CD8-positive, alpha-beta memory T cell (primary cell): ENCODE data around the gene ORC5. TPM values are rescaled to one million over a fixed set of nuclear protein-coding genes. Genes with fewer than 3 reads are reported as not detected.
A peak's percentile ranks its signal among the peaks of the same experiment; 100 is the strongest.

Experiments
- CTCF ChIA-PET: fragments of 350-600 bp; sonication (Branson Sonifier 250); formaldehyde crosslinking; loops from one replicate; lab custom pipeline; 2021; ENCODE audit warnings: antibody characterized with exemption; lab: Charles Lee
- POLR2A ChIA-PET: fragments of 350-600 bp; sonication (Branson Sonifier 250); formaldehyde crosslinking; loops from one replicate; lab custom pipeline; 2021; ENCODE audit warnings: antibody characterized with exemption; lab: Charles Lee
- DNase-seq, 5 donors: peaks; one replicate each; pipeline versions ENCODE4 v3.0.0 to v3.0.0-alpha.2; 2020 to 2022; ENCODE audit warnings: mixed read lengths in 1 of 5
- H3K27ac ChIP-seq: one replicate; pipeline ENCODE4 v1.7.0; 2013; ENCODE audit warnings: low read depth, mild to moderate bottlenecking, low read length, moderate library complexity
- H3K27me3 ChIP-seq: 2 replicates; pipeline ENCODE4 v1.7.0; 2013; ENCODE audit warnings: low read length, mild to moderate bottlenecking; ENCODE audit not compliant: insufficient read depth, poor library complexity, severe bottlenecking
- H3K36me3 ChIP-seq: 2 replicates; pipeline ENCODE4 v1.7.0; 2013; ENCODE audit warnings: mild to moderate bottlenecking, low read length, moderate library complexity; ENCODE audit not compliant: insufficient read depth
- H3K4me1 ChIP-seq: 2 replicates; pipeline ENCODE4 v1.7.0; 2013; ENCODE audit warnings: mild to moderate bottlenecking, low read length, moderate library complexity; ENCODE audit not compliant: insufficient read depth
- H3K4me3 ChIP-seq: 2 replicates; pipeline ENCODE4 v1.7.0; 2013; ENCODE audit warnings: mild to moderate bottlenecking, low read length
- H3K9me3 ChIP-seq: 2 replicates; pipeline ENCODE4 v1.7.0; 2013; ENCODE audit warnings: mild to moderate bottlenecking, low read length
- H3K27ac Mint-ChIP-seq, 8 donors: one replicate each; pipeline ENCODE4 v1.8.0; 2020 to 2021; ENCODE audit warnings: mixed read lengths in 8 of 8, mild to moderate bottlenecking in 6 of 8, inconsistent platforms in 3 of 8, moderate library complexity in 3 of 8
- H3K27me3 Mint-ChIP-seq, 2 donors: one replicate each; pipeline ENCODE4 v1.8.0; 2020 to 2021; ENCODE audit warnings: mixed read lengths in 2 of 2, mild to moderate bottlenecking in 1 of 2, moderate library complexity in 1 of 2
- H3K36me3 Mint-ChIP-seq, 3 donors: one replicate each; pipeline ENCODE4 v1.8.0; 2020 to 2021; ENCODE audit warnings: mixed read lengths in 3 of 3, inconsistent platforms in 1 of 3, mild to moderate bottlenecking in 1 of 3
- H3K4me1 Mint-ChIP-seq, 3 donors: one replicate each; pipeline ENCODE4 v1.8.0; 2020 to 2021; ENCODE audit warnings: mixed read lengths in 3 of 3, inconsistent platforms in 1 of 3, mild to moderate bottlenecking in 1 of 3
- H3K4me3 Mint-ChIP-seq, 7 donors: one replicate each; pipeline ENCODE4 v1.8.0; 2020 to 2021; ENCODE audit warnings: mixed read lengths in 7 of 7, mild to moderate bottlenecking in 6 of 7, moderate library complexity in 4 of 7, inconsistent platforms in 2 of 7
- H3K9me3 Mint-ChIP-seq, 5 donors: one replicate each; pipeline ENCODE4 v1.8.0; 2020 to 2022; ENCODE audit warnings: mixed read lengths in 5 of 5, mild to moderate bottlenecking in 3 of 5, moderate library complexity in 2 of 5, inconsistent platforms in 1 of 5
- polyA plus RNA-seq: library from polyadenylated mRNA; unstranded; fragments of 300-500 nt; fragmentation: Illumina TruSeq; gene quantifications from one replicate; pipeline ENCODE4 v1.2.3, GENCODE V29; 2021
- total RNA-seq, 2 experiments: library from RNA; stranded (reverse); gene quantifications; one replicate each; pipeline ENCODE4 v1.2.3, GENCODE V29; 2021

The ORC5 gene
- total RNA-seq (10 to 100 TPM; 32.4 to 37.3 TPM), polyA plus RNA-seq (21.2 TPM)

GRCh38 chr7:104207731-104208420 is at the start of gene ORC5:
Gene ORC5, minus strand, starts transcription at chr7:104208013. Its CDS starts 109 bp downstream, at chr7:104207904.
- Histone ChIP-seq H3K27ac (peak within 1 kb of the TSS; percentile 87), H3K27me3 (no peaks in the 10 kb centered on the region), H3K4me3 (peak within 1 kb of the TSS; percentile 92), H3K9me3 (no peaks in the 10 kb centered on the region), H3K4me1 (peaks cover 18% of the 10 kb centered on the region), H3K36me3 (peaks cover 12% of the 10 kb centered on the region)
- Mint-ChIP-seq H3K27ac (peak within 1 kb of the TSS; percentile 90 to 99 (median 98)), H3K27me3 (peaks cover 12 to 26% of the 10 kb centered on the region in 2 donors), H3K4me3 (peak within 1 kb of the TSS; percentile 94 to 98 (median 95)), H3K36me3 (peaks cover 0 to 25% (median 4%) of the 10 kb centered on the region in 3 donors), H3K9me3 (peaks cover 0 to 6% (median 0%) of the 10 kb centered on the region in 5 donors), H3K4me1 (peaks cover 36 to 55% (median 48%) of the 10 kb centered on the region in 3 donors)
- ChIA-PET POLR2A (no interaction called here), CTCF (no interaction called here)
- DNase-seq: peak; percentile 60 to 79 (median 72)

- Histone ChIP-seq H3K4me3 (no peak overlapping the region), H3K27ac (no peak overlapping the region), H3K27me3 (no peaks in the 10 kb centered on the region), H3K36me3 (no peaks in the 10 kb centered on the region), H3K9me3 (no peaks in the 10 kb centered on the region), H3K4me1 (no peaks in the 10 kb centered on the region)
- DNase-seq: no peak
- Mint-ChIP-seq H3K9me3 (no peaks in the 10 kb centered on the region), H3K27ac (no peak overlapping the region), H3K27me3 (peaks cover 2 to 32% of the 10 kb centered on the region in 2 donors), H3K4me1 (no peaks in the 10 kb centered on the region), H3K4me3 (no peak overlapping the region), H3K36me3 (no peaks in the 10 kb centered on the region)
- CTCF ChIA-PET: no interaction called here
- POLR2A ChIA-PET: no interaction called here
Measured at GRCh38 chr7:104255616-104256015, 47.8 kb upstream of the ORC5 start.

GRCh38 chr7:104255194-104255593 is 47.4 kb upstream of the ORC5 start:
- Histone ChIP-seq H3K9me3 (no peaks in the 10 kb centered on the region), H3K4me1 (no peaks in the 10 kb centered on the region), H3K27me3 (no peaks in the 10 kb centered on the region), H3K36me3 (no peaks in the 10 kb centered on the region), H3K27ac (no peak overlapping the region), H3K4me3 (no peak overlapping the region)
- no peak overlapping the region for H3K27ac Mint-ChIP-seq
- H3K4me3 Mint-ChIP-seq: no peak overlapping the region
- POLR2A ChIA-PET: no interaction called here
- peaks cover 2 to 32% of the 10 kb centered on the region in 2 donors for H3K27me3 Mint-ChIP-seq
- no peak for DNase-seq
- CTCF ChIA-PET: no interaction called here
- no peaks in the 10 kb centered on the region for H3K4me1 Mint-ChIP-seq
- no peaks in the 10 kb centered on the region for H3K9me3 Mint-ChIP-seq
- H3K36me3 Mint-ChIP-seq: no peaks in the 10 kb centered on the region

GRCh38 chr7:104254696-104255095 is 46.9 kb upstream of the ORC5 start:
- Histone ChIP-seq H3K4me3 (no peak overlapping the region), H3K4me1 (no peaks in the 10 kb centered on the region), H3K27ac (no peak overlapping the region), H3K9me3 (no peaks in the 10 kb centered on the region), H3K27me3 (no peaks in the 10 kb centered on the region), H3K36me3 (no peaks in the 10 kb centered on the region)
- no peak for DNase-seq
- ChIA-PET POLR2A (no interaction called here), CTCF (no interaction called here)
- H3K36me3 Mint-ChIP-seq: no peaks in the 10 kb centered on the region
- peaks cover 2 to 31% of the 10 kb centered on the region in 2 donors for H3K27me3 Mint-ChIP-seq
- no peaks in the 10 kb centered on the region for H3K4me1 Mint-ChIP-seq
- H3K9me3 Mint-ChIP-seq: no peaks in the 10 kb centered on the region
- no peak overlapping the region for H3K4me3 Mint-ChIP-seq
- no peak overlapping the region for H3K27ac Mint-ChIP-seq

- ChIA-PET CTCF (interaction anchor here (1.2 kb wide), 1 partner anchor 21 kb away, joined by 3 read pairs; no protein-coding TSS in a partner anchor), POLR2A (no interaction called here)
- H3K27ac Mint-ChIP-seq: no peak overlapping the region
- H3K27me3 ChIP-seq: no peaks in the 10 kb centered on the region
- no peak overlapping the region for H3K4me3 ChIP-seq
- no peaks in the 10 kb centered on the region for H3K36me3 ChIP-seq
- H3K9me3 ChIP-seq: no peaks in the 10 kb centered on the region
- H3K4me1 ChIP-seq: no peaks in the 10 kb centered on the region
- H3K27ac ChIP-seq: no peak overlapping the region
- H3K4me3 Mint-ChIP-seq: no peak overlapping the region
- no peaks in the 10 kb centered on the region for H3K4me1 Mint-ChIP-seq
- H3K27me3 Mint-ChIP-seq: peaks cover 5 to 41% of the 10 kb centered on the region in 2 donors
- no peaks in the 10 kb centered on the region for H3K36me3 Mint-ChIP-seq
- H3K9me3 Mint-ChIP-seq: no peaks in the 10 kb centered on the region
- no peak for DNase-seq
Measured at GRCh38 chr7:104252409-104253134, 44.8 kb upstream of the ORC5 start.

GRCh38 chr7:104242638-104243037 is 34.8 kb upstream of the ORC5 start:
- Histone ChIP-seq H3K27me3 (peaks cover 5% of the 10 kb centered on the region), H3K9me3 (no peaks in the 10 kb centered on the region), H3K27ac (no peak overlapping the region), H3K36me3 (no peaks in the 10 kb centered on the region), H3K4me1 (no peaks in the 10 kb centered on the region), H3K4me3 (no peak overlapping the region)
- H3K27me3 Mint-ChIP-seq: peaks cover 10 to 49% of the 10 kb centered on the region in 2 donors
- no peaks in the 10 kb centered on the region for H3K4me1 Mint-ChIP-seq
- no peaks in the 10 kb centered on the region for H3K9me3 Mint-ChIP-seq
- ChIA-PET CTCF (interaction anchor here (1.6 kb wide), 1 partner anchor 11 kb away, joined by 7 read pairs; no protein-coding TSS in a partner anchor), POLR2A (no interaction called here)
- DNase-seq: no peak
- no peaks in the 10 kb centered on the region for H3K36me3 Mint-ChIP-seq
- H3K27ac Mint-ChIP-seq: peak overlapping the region in 1 of 8 donors; percentile 26
- H3K4me3 Mint-ChIP-seq: no peak overlapping the region

- no peak overlapping the region for H3K4me3 Mint-ChIP-seq
- Histone ChIP-seq H3K36me3 (no peaks in the 10 kb centered on the region), H3K4me3 (no peak overlapping the region), H3K9me3 (no peaks in the 10 kb centered on the region), H3K27ac (no peak overlapping the region), H3K27me3 (peaks cover 5% of the 10 kb centered on the region), H3K4me1 (no peaks in the 10 kb centered on the region)
- DNase-seq: no peak
- peaks cover 10 to 44% of the 10 kb centered on the region in 2 donors for H3K27me3 Mint-ChIP-seq
- no peaks in the 10 kb centered on the region for H3K9me3 Mint-ChIP-seq
- ChIA-PET POLR2A (no interaction called here), CTCF (interaction anchor here (1.2 kb wide), 1 partner anchor 10 kb away, joined by 3 read pairs; no protein-coding TSS in a partner anchor)
- H3K27ac Mint-ChIP-seq: no peak overlapping the region
- no peaks in the 10 kb centered on the region for H3K36me3 Mint-ChIP-seq
- no peaks in the 10 kb centered on the region for H3K4me1 Mint-ChIP-seq
Measured at GRCh38 chr7:104241538-104242209, 33.9 kb upstream of the ORC5 start.
